SKM-1 treated with dmso at 0.1 percent for 144 hours (cell line): ENCODE measurements around the gene F2.
"Not testable (repeated sequence)": the region's sequence is repeated elsewhere in the genome, so short reads cannot be mapped to it uniquely, and the experiment has no call there.

Experiments
- DNase-seq: peaks from one replicate; lab custom pipeline; 2025; ENCODE audit not compliant: unreplicated experiment; lab: John Stamatoyannopoulos, UW

The F2 gene

DNA sequence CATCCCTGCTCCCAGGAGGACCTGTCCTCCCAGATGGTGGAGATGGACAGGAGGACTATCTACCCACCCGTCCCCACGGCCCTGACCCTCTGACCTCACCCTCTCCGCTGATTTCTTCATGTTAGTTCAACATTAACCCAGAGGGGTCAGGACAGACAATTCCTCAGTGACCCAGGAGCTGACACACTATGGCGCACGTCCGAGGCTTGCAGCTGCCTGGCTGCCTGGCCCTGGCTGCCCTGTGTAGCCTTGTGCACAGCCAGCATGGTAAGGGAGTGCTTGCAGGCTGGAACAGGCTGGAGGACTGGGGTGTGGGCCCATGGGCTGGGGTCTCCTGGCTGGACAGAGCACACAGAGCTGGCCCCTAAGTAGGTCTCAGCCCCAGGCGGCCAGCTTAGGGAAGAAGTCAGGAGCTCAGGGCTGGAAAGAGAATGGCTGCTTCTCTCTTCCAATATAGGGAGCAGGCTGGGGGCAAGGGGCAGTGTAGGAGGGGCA is at the start of gene F2:
Gene F2, plus strand, starts transcription at position 166 of the 495 bp plus-strand sequence. Its CDS starts 23 bp downstream, at position 189.
- DNase-seq, result no peak

- peak; percentile 36 for DNase-seq
These were observed 49.3 kb upstream of the F2 start for GRCh38 chr11:46669711-46670139.

DNA sequence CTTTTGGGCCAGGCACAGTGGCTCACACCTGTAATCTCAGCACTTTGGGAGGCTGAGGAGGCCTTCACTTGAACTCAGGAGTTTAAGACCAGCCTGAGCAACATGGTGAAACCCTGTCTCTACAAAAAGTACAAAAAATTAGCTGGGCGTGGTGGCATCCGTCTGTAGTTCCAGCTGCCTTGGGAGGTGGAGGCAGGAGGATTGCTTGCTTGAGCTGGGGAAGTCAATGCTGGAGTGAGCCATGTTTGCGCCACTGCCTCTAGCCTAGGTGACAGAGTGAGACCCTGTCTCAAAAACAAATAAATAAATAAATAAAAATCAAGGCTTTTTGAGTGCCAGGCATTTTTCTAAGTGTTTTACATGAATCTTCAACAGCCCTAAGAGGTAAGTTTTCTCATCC is 48.5 kb upstream of the F2 start:
- DNase-seq, result not testable (repeated sequence)

DNA sequence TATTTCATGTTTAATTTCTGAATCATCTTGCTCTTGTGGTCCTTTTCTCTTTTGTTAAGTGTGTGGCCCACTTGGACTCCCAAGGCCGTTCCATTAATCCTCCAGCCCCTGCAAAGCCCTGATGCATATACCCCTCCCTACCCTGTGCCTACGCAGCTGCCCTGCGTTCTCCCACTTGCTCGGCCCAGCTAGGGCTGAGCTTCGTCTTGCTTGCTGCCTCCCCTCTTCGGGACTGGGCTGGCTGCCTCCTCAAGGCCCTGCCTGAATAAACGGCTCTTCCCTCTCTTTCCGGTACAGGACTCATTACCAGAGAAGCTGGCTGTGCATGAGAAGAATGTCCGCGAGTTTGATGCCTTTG is 47.1 kb upstream of the F2 start:
- no peak for DNase-seq

GRCh38 chr11:46672381-46672839 is 46.6 kb upstream of the F2 start:
- DNase-seq, result peak; percentile 42

DNA sequence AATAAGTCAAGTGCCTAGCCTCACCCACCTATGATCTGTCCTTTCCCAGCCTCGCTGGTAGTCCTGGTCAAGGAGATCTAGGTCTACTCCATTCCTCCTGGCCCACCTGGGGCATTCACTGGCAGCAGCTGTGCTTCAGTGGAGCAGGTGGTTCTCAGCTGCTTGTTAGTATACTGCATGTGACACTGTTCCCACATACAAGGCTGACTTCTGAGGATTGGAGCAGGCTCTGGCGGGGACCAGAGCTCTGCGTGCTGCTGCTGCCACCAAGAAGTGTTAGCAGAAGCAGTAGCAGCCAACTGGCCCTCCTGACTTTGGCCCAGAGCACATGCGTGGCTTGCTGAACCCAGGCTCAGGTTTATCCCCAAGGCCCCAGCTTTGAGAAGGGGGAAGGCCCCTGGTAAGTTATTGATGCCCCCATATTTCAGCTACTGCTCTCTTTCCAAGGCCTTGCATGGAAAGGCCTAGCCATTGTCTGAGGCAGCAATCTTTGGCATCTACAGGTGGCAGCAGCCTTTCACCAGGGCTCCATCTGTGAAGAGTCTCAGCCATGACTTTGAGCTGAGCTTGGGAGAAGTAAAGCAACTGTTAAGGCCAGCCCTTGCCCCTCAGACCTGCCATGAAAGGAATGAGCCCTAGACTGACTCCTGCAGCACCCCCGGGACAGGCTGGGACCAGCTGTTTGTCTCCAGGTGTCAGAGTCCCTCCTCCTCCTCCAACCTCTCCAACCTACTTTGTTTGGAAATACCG is 45.1 kb upstream of the F2 start:
- DNase-seq, result no peak

- DNase-seq, result peak; percentile 68
These were observed 44.3 kb upstream of the F2 start for GRCh38 chr11:46674463-46675287.

- DNase-seq, result peak; percentile 39
These were observed 43.6 kb upstream of the F2 start for GRCh38 chr11:46675288-46675851.

DNA sequence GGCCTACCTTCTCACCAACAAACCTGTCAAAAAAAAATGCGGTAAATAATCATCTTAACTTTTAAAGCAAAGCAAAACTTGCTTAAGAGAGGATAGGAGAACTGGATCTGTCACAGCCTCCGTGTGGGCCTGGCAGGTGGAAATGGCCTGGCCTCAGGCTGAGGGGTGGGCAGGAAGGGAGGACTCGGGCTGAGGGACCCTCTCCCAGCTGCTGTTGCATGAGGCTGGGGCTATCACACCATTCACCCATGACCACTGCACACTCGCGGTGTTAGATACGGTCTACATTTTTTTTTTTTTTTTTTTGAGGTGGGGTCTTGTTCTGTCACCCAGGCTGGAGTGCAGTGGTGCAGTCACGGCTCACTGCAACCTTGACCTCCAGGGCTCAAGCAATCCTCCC is 43.1 kb upstream of the F2 start:
- DNase-seq, result no peak

GRCh38 chr11:46676436-46677158 is 42.4 kb upstream of the F2 start:
- peak; percentile 74 for DNase-seq

GRCh38 chr11:46677169-46677568 is 41.8 kb upstream of the F2 start:
- no peak for DNase-seq

DNA sequence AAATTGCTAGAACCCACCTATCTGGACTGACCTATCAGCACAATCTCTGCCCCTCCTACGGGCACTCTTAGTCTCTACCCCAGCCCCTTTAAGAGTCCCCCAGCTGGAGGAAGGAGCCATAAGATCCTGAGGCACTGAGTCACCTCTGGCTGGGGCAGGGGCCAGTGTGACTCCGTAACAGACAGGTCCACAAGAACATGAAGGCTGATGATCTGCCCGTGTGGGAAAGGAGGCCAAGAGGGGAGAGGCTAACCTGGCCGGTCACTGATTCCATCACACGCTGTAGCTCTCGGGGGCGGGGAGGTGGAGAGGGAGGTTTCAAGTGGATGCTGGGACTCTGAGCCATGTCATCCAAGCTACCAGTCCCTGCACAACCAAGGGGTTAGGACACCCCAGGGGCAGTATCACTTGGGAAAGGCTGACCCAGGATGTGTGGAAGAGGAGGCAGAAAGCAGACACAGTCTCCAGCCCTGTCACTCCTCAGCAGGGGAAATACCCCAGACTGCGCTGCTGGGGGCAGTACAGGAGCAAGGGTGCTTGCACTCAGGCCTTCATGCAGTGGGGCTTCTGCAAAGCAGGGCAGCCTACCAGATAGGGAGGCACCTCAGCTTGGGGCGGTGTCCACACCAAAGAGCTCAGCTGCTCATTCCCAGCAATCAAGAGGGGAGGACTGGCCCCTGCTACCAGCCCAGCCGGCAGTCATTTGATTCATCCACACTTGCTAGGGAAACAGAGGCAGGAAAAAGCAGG is 40.8 kb upstream of the F2 start:
- no peak for DNase-seq

GRCh38 chr11:46678741-46679130 is 40.3 kb upstream of the F2 start:
- DNase-seq, result no peak

- no peak for DNase-seq
These were observed 39.5 kb upstream of the F2 start for GRCh38 chr11:46679241-46680163.

- DNase-seq, result no peak
These were observed 38.8 kb upstream of the F2 start for GRCh38 chr11:46680164-46680760.

- no peak for DNase-seq
These were observed 38.2 kb upstream of the F2 start for GRCh38 chr11:46680815-46681214.

DNA sequence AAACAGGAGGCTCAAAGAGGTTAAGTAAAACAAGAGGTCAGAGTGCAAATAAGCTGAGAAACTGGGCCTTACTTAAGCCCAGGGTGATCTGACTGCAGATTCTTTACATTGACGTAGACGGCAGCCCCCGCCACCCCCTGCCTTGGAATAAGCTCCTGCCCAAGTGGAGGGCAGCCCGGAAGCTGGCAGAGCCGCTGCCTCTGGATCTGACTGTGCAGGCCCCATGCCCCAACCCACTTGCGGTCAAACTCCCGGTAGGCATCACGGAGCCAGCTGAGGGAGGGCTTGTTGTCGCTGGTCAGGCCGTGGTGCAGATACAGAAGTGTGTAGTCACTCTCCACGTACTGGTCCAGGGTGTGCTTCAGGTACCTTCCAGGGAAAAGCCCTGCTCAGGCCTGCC is 37.2 kb upstream of the F2 start:
- no peak for DNase-seq

- no peak for DNase-seq
These were observed 36.0 kb upstream of the F2 start for GRCh38 chr11:46682773-46683752.
